H9 (cell line): ENCODE data around the gene KRTAP5-11. TPM values are rescaled to one million over a fixed set of nuclear protein-coding genes. Genes with fewer than 3 reads are reported as not detected.
"Not testable (repeated sequence)": the region's sequence is repeated elsewhere in the genome, so short reads cannot be mapped to it uniquely, and the experiment has no call there.

Experiments used
- DNase-seq: peaks from one replicate; pipeline ENCODE4 v3.0.0-alpha.2; 2017
- H2AFZ ChIP-seq: one replicate; pipeline ENCODE4 v1.6.1; 2013; ENCODE audit warnings: mild to moderate bottlenecking, low read length, control low read depth, moderate library complexity
- H2AK5ac ChIP-seq: 2 replicates; pipeline ENCODE4 v1.6.1; 2013; ENCODE audit warnings: low read length, control low read depth, mixed read lengths; ENCODE audit not compliant: insufficient read length
- H2BK120ac ChIP-seq: one replicate; pipeline ENCODE4 v1.6.1; 2013; ENCODE audit warnings: low read depth, mild to moderate bottlenecking, low read length, control low read depth, inconsistent platforms; ENCODE audit not compliant: poor library complexity, severe bottlenecking
- H2BK12ac ChIP-seq: 2 replicates; pipeline ENCODE4 v1.6.1; 2013; ENCODE audit warnings: low read length, control low read depth, mixed read lengths, low read depth; ENCODE audit not compliant: insufficient read length
- H2BK15ac ChIP-seq: 2 replicates; pipeline ENCODE4 v1.6.1; 2013; ENCODE audit warnings: low read depth, low read length, control low read depth
- H2BK20ac ChIP-seq: one replicate; pipeline ENCODE4 v1.6.1; 2013; ENCODE audit warnings: low read depth, mild to moderate bottlenecking, low read length, control low read depth, inconsistent platforms; ENCODE audit not compliant: poor library complexity, severe bottlenecking
- H2BK5ac ChIP-seq: 2 replicates; pipeline ENCODE4 v1.6.1; 2013; ENCODE audit warnings: low read length, control low read depth, mixed read lengths; ENCODE audit not compliant: insufficient read length
- H3K14ac ChIP-seq: 2 replicates; pipeline ENCODE4 v1.6.1; 2013; ENCODE audit warnings: low read length, control low read depth; ENCODE audit not compliant: insufficient read depth
- H3K18ac ChIP-seq: 2 replicates; pipeline ENCODE4 v1.6.1; 2013; ENCODE audit warnings: low read depth, mild to moderate bottlenecking, mixed read lengths, low read length, control low read depth; ENCODE audit not compliant: insufficient read length
- H3K23ac ChIP-seq: 2 replicates; pipeline ENCODE4 v1.6.1; 2013; ENCODE audit warnings: low read length, control low read depth, mixed read lengths, low read depth; ENCODE audit not compliant: insufficient read length
- H3K23me2 ChIP-seq: 2 replicates; pipeline ENCODE4 v1.6.1; 2013; ENCODE audit warnings: low read depth, mild to moderate bottlenecking, mixed read lengths, low read length, control low read depth; ENCODE audit not compliant: insufficient read length, poor library complexity, severe bottlenecking
- H3K27ac ChIP-seq: 2 replicates; pipeline ENCODE4 v1.5.1; 2013; ENCODE audit warnings: low read length, control low read depth, mixed read lengths, low read depth; ENCODE audit not compliant: insufficient read length
- H3K27me3 ChIP-seq: 2 replicates; pipeline ENCODE4 v1.6.1; 2013; ENCODE audit warnings: low read length, control low read depth, inconsistent platforms; ENCODE audit not compliant: insufficient read depth
- H3K4ac ChIP-seq: 2 replicates; pipeline ENCODE4 v1.6.1; 2013; ENCODE audit warnings: low read depth, mild to moderate bottlenecking, control low read depth, inconsistent platforms, low read length, moderate library complexity
- H3K4me1 ChIP-seq: 2 replicates; pipeline ENCODE4 v1.6.1; 2013; ENCODE audit warnings: low read length, control low read depth, inconsistent platforms; ENCODE audit not compliant: insufficient read depth
- H3K4me2 ChIP-seq: 2 replicates; pipeline ENCODE4 v1.6.1; 2013; ENCODE audit warnings: low read length, control low read depth, mixed read lengths; ENCODE audit not compliant: insufficient read length, insufficient read depth
- H3K56ac ChIP-seq: 2 replicates; pipeline ENCODE4 v1.6.1; 2013; ENCODE audit warnings: low read depth, mild to moderate bottlenecking, mixed read lengths, low read length, control low read depth; ENCODE audit not compliant: insufficient read length
- H3K79me1 ChIP-seq: 2 replicates; pipeline ENCODE4 v1.6.1; 2013; ENCODE audit warnings: low read depth, mild to moderate bottlenecking, moderate library complexity, low read length, control low read depth, inconsistent platforms; ENCODE audit not compliant: insufficient read depth, poor library complexity, severe bottlenecking
- H3K79me2 ChIP-seq: 2 replicates; pipeline ENCODE4 v1.6.1; 2013; ENCODE audit warnings: low read length, control low read depth, inconsistent platforms; ENCODE audit not compliant: insufficient read depth
- H3K9ac ChIP-seq: 2 replicates; pipeline ENCODE4 v1.6.1; 2013; ENCODE audit warnings: low read length, control low read depth, mixed read lengths; ENCODE audit not compliant: insufficient read length; ENCODE audit errors: extremely low read depth
- H3K9me3 ChIP-seq: one replicate; pipeline ENCODE4 v1.6.1; 2013; ENCODE audit warnings: low read depth, low read length, inconsistent platforms; ENCODE audit not compliant: control insufficient read depth
- H3T11ph ChIP-seq: one replicate; pipeline ENCODE4 v1.6.1; 2013; ENCODE audit warnings: mild to moderate bottlenecking, low read length, control low read depth, inconsistent platforms
- H4K20me1 ChIP-seq: one replicate; pipeline ENCODE4 v1.6.1; 2013; ENCODE audit not compliant: control insufficient read depth, insufficient read length, insufficient read depth
- H4K5ac ChIP-seq: 2 replicates; pipeline ENCODE4 v1.6.1; 2013; ENCODE audit warnings: low read depth, mild to moderate bottlenecking, mixed read lengths, low read length, control low read depth; ENCODE audit not compliant: insufficient read length
- H4K8ac ChIP-seq: replicated peaks from 2 replicates; pipeline ENCODE4 v1.6.1; 2013; ENCODE audit warnings: low read length, control low read depth, mixed read lengths, low read depth; ENCODE audit not compliant: insufficient read length
- H4K91ac ChIP-seq: 2 replicates; pipeline ENCODE4 v1.6.1; 2013; ENCODE audit warnings: low read depth, mild to moderate bottlenecking, moderate library complexity, mixed read lengths, low read length, control low read depth; ENCODE audit not compliant: insufficient read length
- H3K27ac Mint-ChIP-seq, 3 experiments: 2 replicates in 2 of 3; 3 replicates in 1 of 3; pipeline ENCODE4 v1.8.0; 2020 to 2021; ENCODE audit warnings: mixed read lengths in 3 of 3, mild to moderate bottlenecking in 1 of 3, moderate library complexity in 1 of 3
- H3K27me3 Mint-ChIP-seq: 2 replicates; pipeline ENCODE4 v1.8.0; 2021; ENCODE audit warnings: low read depth, mild to moderate bottlenecking, moderate library complexity, mixed read lengths
- H3K36me3 Mint-ChIP-seq, 3 experiments: 2 replicates in 2 of 3; 3 replicates in 1 of 3; pipeline ENCODE4 v1.8.0; 2020 to 2021; ENCODE audit warnings: low read depth in 3 of 3, mixed read lengths in 3 of 3; ENCODE audit not compliant: insufficient read depth in 1 of 3
- H3K4me1 Mint-ChIP-seq, 2 experiments: 2 replicates each; pipeline ENCODE4 v1.8.0; 2020; ENCODE audit warnings: mixed read lengths in 2 of 2
- H3K4me3 Mint-ChIP-seq, 2 experiments: 2 replicates in 1 of 2; 3 replicates in 1 of 2; pipeline ENCODE4 v1.8.0; 2020 to 2021; ENCODE audit warnings: mild to moderate bottlenecking in 2 of 2, mixed read lengths in 2 of 2, moderate library complexity in 1 of 2
- H3K9me3 Mint-ChIP-seq, 2 experiments: 2 replicates in 1 of 2; 3 replicates in 1 of 2; pipeline ENCODE4 v1.8.0; 2020; ENCODE audit warnings: mild to moderate bottlenecking in 2 of 2, mixed read lengths in 2 of 2, moderate library complexity in 1 of 2
- WGBS: extraction: QIAGEN DNeasy Blood & Tissue Kit; methylation state at CpG from one replicate; pipeline ENCODE4 v1.1.7; 2013; ENCODE audit warnings: missing lambda C conversion rate, low lambda C conversion rate, mixed read lengths; ENCODE audit not compliant: insufficient read length; ENCODE audit errors: extremely low coverage; 5-methylcytosine and 5-hydroxymethylcytosine counted together
- total RNA-seq: library from RNA; stranded (reverse); gene quantifications from 2 replicates; pipeline ENCODE4 v1.2.1, GENCODE V29; 2021
- TF ChIP-seq, protein P1 (sequence below): fragments of 200-600 bp; sonication (generic); conservative IDR thresholded peaks from 3 replicates; pipeline ENCODE4 v1.8.0; 2021; ENCODE audit warnings: antibody characterized with exemption, mild to moderate bottlenecking

Gene KRTAP5-11
- total RNA-seq, 1 experiment from 2014 or later = not detected

DNA sequence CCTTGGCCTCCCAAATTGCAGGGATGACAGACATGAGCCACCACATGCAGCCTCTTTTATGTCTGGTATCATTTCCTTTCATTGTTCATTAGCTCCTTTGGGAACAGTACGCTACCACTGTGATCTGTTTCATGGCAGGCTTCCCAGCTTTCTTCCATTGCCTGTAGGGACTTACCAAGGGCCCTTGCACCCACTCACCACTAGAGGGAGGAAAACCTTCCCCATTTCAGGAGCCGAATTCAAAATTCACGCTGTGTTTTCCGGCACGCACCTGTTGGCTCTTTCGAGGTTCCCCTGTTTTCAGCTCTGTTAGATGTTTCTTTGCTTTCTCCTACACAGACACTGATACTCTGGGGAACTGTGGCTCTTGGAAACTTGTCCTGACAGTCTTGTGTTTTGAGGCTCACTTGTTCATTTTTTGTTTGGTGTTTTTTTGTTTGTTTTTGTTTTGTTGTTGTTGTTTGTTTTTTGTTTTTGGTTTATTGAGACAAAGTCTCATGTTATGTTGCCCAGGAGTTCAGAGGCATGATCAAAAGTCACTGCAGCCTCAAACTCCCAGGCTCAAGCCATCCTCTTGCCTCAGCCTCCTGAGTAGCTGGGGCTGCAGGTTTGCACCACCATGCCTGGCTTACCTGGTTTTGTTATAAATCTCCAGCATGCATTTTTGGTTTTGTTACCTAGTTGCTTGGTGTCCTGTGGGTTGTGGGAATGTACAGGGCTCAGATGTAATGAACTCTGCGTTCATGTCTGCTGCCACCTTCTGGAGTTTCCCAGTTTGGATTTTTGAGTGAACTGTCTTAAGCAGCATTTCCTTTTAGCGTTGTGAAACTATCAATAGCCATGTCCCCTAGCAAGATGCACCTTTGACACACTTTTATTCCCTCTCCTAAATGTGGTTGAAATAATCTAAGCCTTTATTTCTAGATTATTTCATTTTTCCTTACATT, 2.3 kb downstream of the KRTAP5-11 start:
- H3K4me1 ChIP-seq = no peaks in the 10 kb centered on the region; the same call in 1 of the 2 replicates
- no peak overlapping the region for H3K56ac ChIP-seq
- H2BK20ac ChIP-seq = no peak overlapping the region
- no peak overlapping the region for H2BK12ac ChIP-seq
- Mint-ChIP-seq H3K27ac (no peak overlapping the region), H3K36me3 (no peaks in the 10 kb centered on the region), H3K4me1 (peaks cover 22 to 23% of the 10 kb centered on the region in 2 experiments), H3K9me3 (no peaks in the 10 kb centered on the region; a peak in 1 of 5 replicates), H3K27me3 (peaks cover 42% of the 10 kb centered on the region), H3K4me3 (no peak overlapping the region)
- TF ChIP-seq, protein P1, sequence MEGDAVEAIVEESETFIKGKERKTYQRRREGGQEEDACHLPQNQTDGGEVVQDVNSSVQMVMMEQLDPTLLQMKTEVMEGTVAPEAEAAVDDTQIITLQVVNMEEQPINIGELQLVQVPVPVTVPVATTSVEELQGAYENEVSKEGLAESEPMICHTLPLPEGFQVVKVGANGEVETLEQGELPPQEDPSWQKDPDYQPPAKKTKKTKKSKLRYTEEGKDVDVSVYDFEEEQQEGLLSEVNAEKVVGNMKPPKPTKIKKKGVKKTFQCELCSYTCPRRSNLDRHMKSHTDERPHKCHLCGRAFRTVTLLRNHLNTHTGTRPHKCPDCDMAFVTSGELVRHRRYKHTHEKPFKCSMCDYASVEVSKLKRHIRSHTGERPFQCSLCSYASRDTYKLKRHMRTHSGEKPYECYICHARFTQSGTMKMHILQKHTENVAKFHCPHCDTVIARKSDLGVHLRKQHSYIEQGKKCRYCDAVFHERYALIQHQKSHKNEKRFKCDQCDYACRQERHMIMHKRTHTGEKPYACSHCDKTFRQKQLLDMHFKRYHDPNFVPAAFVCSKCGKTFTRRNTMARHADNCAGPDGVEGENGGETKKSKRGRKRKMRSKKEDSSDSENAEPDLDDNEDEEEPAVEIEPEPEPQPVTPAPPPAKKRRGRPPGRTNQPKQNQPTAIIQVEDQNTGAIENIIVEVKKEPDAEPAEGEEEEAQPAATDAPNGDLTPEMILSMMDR = peak; percentile 89
- no peak overlapping the region for H2BK120ac ChIP-seq
- H4K91ac ChIP-seq = no peak overlapping the region
- H4K8ac ChIP-seq = no peak overlapping the region
- DNase-seq = peak; percentile 75
- H3K9me3 ChIP-seq = no peaks in the 10 kb centered on the region
- H3K79me1 ChIP-seq = no peaks in the 10 kb centered on the region
- peak overlapping the region; percentile 67 for H2AFZ ChIP-seq
- no peaks in the 10 kb centered on the region for H3K23me2 ChIP-seq
- no peaks in the 10 kb centered on the region for H4K20me1 ChIP-seq
- no CpG with 5 or more reads among the region's 8 CpGs for WGBS
- H3K27me3 ChIP-seq = no peaks in the 10 kb centered on the region
- H3K27ac ChIP-seq = no peak overlapping the region
- H3K23ac ChIP-seq = no peak overlapping the region
- H3K4me2 ChIP-seq = no peak overlapping the region
- H3K18ac ChIP-seq = no peak overlapping the region
- no peak overlapping the region for H2AK5ac ChIP-seq
- no peak overlapping the region for H3K9ac ChIP-seq
- no peak overlapping the region for H3K14ac ChIP-seq
- no peak overlapping the region for H3K4ac ChIP-seq
- H2BK5ac ChIP-seq = no peak overlapping the region
- no peak overlapping the region for H2BK15ac ChIP-seq
- no peak overlapping the region for H4K5ac ChIP-seq
- H3T11ph ChIP-seq = no peak overlapping the region
- no peaks in the 10 kb centered on the region for H3K79me2 ChIP-seq

DNA sequence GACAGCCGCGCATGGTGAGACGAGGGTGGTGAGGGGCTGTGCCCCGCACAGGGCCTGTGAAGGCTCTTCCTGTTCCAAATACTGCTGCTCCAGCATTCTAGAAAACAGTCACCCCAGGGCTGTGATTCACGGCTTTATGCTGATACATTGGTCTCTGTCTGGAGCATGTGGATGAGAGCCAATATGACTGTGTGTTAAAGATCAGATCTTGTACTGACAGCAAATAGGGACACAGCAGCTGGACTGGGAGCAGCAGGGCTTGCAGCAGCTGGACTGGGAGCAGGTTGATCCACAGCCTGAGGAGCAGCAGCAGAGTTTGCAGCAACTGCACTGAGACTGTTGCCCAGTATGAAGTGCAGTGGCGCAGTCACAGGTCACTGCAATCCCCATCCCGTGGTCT, 3.2 kb downstream of the KRTAP5-11 start:
- not testable (repeated sequence) for H2AFZ ChIP-seq, H3T11ph ChIP-seq, H2BK15ac ChIP-seq, H4K8ac ChIP-seq, H3K27ac ChIP-seq, H3K23me2 ChIP-seq, H3K9me3 Mint-ChIP-seq, H2BK120ac ChIP-seq, H3K18ac ChIP-seq, H4K91ac ChIP-seq, H3K27ac Mint-ChIP-seq, H4K20me1 ChIP-seq, H3K9me3 ChIP-seq, H2BK12ac ChIP-seq, H3K4me2 ChIP-seq, H3K79me1 ChIP-seq, H3K23ac ChIP-seq, H3K9ac ChIP-seq, H3K4me3 Mint-ChIP-seq, H2BK20ac ChIP-seq, H3K36me3 Mint-ChIP-seq, H3K14ac ChIP-seq, H3K79me2 ChIP-seq, H4K5ac ChIP-seq, H3K4ac ChIP-seq, H2AK5ac ChIP-seq, H3K27me3 ChIP-seq, H3K56ac ChIP-seq, H2BK5ac ChIP-seq, H3K4me1 ChIP-seq, DNase-seq
- WGBS = no CpG with 5 or more reads among the region's 7 CpGs
- peaks cover 22 to 23% of the 10 kb centered on the region in 2 experiments for H3K4me1 Mint-ChIP-seq
- H3K27me3 Mint-ChIP-seq = peaks cover 42% of the 10 kb centered on the region
